HepG2 (cell line): ENCODE data around the gene ECM1. TPM values are rescaled to one million over a fixed set of nuclear protein-coding genes. Genes with fewer than 3 reads are reported as not detected.

ENCODE experiments used
- DPF2 ChIP-seq: sonication (generic); formaldehyde crosslinking; IDR thresholded peaks from 2 replicates; pipeline ENCODE4 v1.4.0; 2020; ENCODE audit warnings: mild to moderate bottlenecking, low read depth, missing genetic modification reagents, borderline replicate concordance
- DR1 ChIP-seq: sonication (generic); formaldehyde crosslinking; IDR thresholded peaks from 2 replicates; pipeline ENCODE4 v1.8.0; 2021; ENCODE audit warnings: mild to moderate bottlenecking, missing genetic modification reagents, inconsistent platforms
- ETS1 ChIP-seq: sonication (generic); formaldehyde crosslinking; IDR thresholded peaks from 2 replicates; pipeline ENCODE4 v1.4.0; 2020; ENCODE audit warnings: missing genetic modification reagents
- GABPB1 ChIP-seq: IDR thresholded peaks from 2 replicates; pipeline ENCODE4 v1.6.1; 2016; ENCODE audit warnings: mild to moderate bottlenecking, missing genetic modification reagents, moderate library complexity, missing compliant biosample characterization
- GATA4 ChIP-seq: sonication (generic); IDR thresholded peaks from 2 replicates; pipeline ENCODE4 v1.6.1; 2016; ENCODE audit warnings: antibody characterized with exemption, low read depth, borderline replicate concordance
- LCORL ChIP-seq, 2 experiments: fragments of 450-650 bp in 1 of 2; sonication (generic) in 1 of 2; formaldehyde crosslinking in 1 of 2; IDR thresholded peaks; 2 replicates each; pipeline versions ENCODE4 v1.5.0 to v1.6.1; 2017 to 2020; ENCODE audit warnings: antibody characterized with exemption in 1 of 2, missing genetic modification reagents in 1 of 2
- NFKB2 ChIP-seq: sonication (generic); formaldehyde crosslinking; IDR thresholded peaks from 2 replicates; pipeline ENCODE4 v1.4.0; 2020; ENCODE audit warnings: missing genetic modification reagents, borderline replicate concordance
- NRL ChIP-seq: sonication (generic); formaldehyde crosslinking; IDR thresholded peaks from 2 replicates; pipeline ENCODE4 v1.5.0; 2020; ENCODE audit warnings: missing genetic modification reagents, mild to moderate bottlenecking, moderate library complexity, borderline replicate concordance
- POLR2G ChIP-seq: fragments of 200-400 bp; formaldehyde crosslinking; IDR thresholded peaks from 2 replicates; pipeline ENCODE4 v1.6.1; 2018; ENCODE audit warnings: mild to moderate bottlenecking, low read depth, low read length, moderate library complexity
- SOX6 ChIP-seq, 2 experiments: fragments of 450-650 bp in 1 of 2; sonication (generic) in 1 of 2; formaldehyde crosslinking in 1 of 2; IDR thresholded peaks; 2 replicates each; pipeline versions ENCODE4 v1.4.0 to v1.6.1; 2017 to 2020; ENCODE audit warnings: antibody characterized with exemption in 1 of 2, mild to moderate bottlenecking in 1 of 2, missing genetic modification reagents in 1 of 2
- TCF12 ChIP-seq, 2 experiments: fragments of 450-650 bp in 1 of 2; sonication (generic) in 1 of 2; formaldehyde crosslinking in 1 of 2; IDR thresholded peaks; 2 replicates each; pipeline versions ENCODE4 v1.6.1 to v1.8.0; 2017 to 2022; ENCODE audit warnings: antibody characterized with exemption in 1 of 2, mild to moderate bottlenecking in 1 of 2, missing genetic modification reagents in 1 of 2, moderate library complexity in 1 of 2
- ZBTB26 ChIP-seq: IDR thresholded peaks from 2 replicates; pipeline ENCODE4 v1.6.1; 2016; ENCODE audit warnings: missing compliant biosample characterization, missing genetic modification reagents, borderline replicate concordance
- ZBTB38 ChIP-seq: sonication (generic); formaldehyde crosslinking; IDR thresholded peaks from 2 replicates; pipeline ENCODE4 v1.5.1; 2020; ENCODE audit warnings: mild to moderate bottlenecking, missing genetic modification reagents
- ZEB1 ChIP-seq: IDR thresholded peaks from 2 replicates; pipeline ENCODE4 v1.6.1; 2012; ENCODE audit warnings: mild to moderate bottlenecking, low read depth, inconsistent platforms; ENCODE audit not compliant: insufficient replicate concordance
- ZNF362 ChIP-seq: sonication (generic); formaldehyde crosslinking; IDR thresholded peaks from 2 replicates; pipeline ENCODE4 v1.4.0; 2020; ENCODE audit warnings: missing genetic modification reagents, mild to moderate bottlenecking, borderline replicate concordance
- ZNF607 ChIP-seq: sonication (generic); formaldehyde crosslinking; IDR thresholded peaks from 2 replicates; pipeline ENCODE4 v1.5.1; 2020; ENCODE audit warnings: missing genetic modification reagents, mild to moderate bottlenecking, borderline replicate concordance
- polyA plus RNA-seq, 8 experiments: library from polyadenylated mRNA; depleted of rRNA in 3 of 8; stranded (reverse) in 7 of 8; unstranded in 1 of 8; fragments of >200 nt; fragmentation: Illumina TruSeq in 4 of 8; extraction: Trizol in 4 of 8; gene quantifications; 2 replicates each; pipeline versions ENCODE4 v1.2.1 to v1.2.3, GENCODE V29; 2011 to 2016; ENCODE audit warnings: low read depth in 4 of 8, missing spikeins in 1 of 8, mixed read lengths in 1 of 8; ENCODE audit not compliant: insufficient read depth in 1 of 8
- total RNA-seq, 5 experiments: library from RNA; depleted of rRNA; stranded (reverse); fragments of >200 nt; fragmentation: Illumina TruSeq; extraction: Trizol; gene quantifications; 2 replicates each; pipeline ENCODE4 v1.2.3, GENCODE V29; 2016; ENCODE audit warnings: low read depth in 1 of 5
- TF ChIP-seq, protein P1 (sequence below): sonication (generic); formaldehyde crosslinking; IDR thresholded peaks from 2 replicates; pipeline ENCODE4 v1.4.0; 2020; ENCODE audit warnings: missing genetic modification reagents
- TF ChIP-seq, protein P2 (sequence below), 2 experiments: fragments of 450-650 bp in 1 of 2; sonication (generic) in 1 of 2; formaldehyde crosslinking; IDR thresholded peaks; 2 replicates each; pipeline versions ENCODE4 v1.5.0 to v1.8.0; 2020 to 2022; ENCODE audit warnings: mild to moderate bottlenecking in 1 of 2, missing genetic modification reagents in 1 of 2

The ECM1 gene
- total and polyA plus RNA-seq, 2 of the 13 experiments (the other 11 are each of a cell fraction or from before 2014, with no cell fraction given), result 0.42 to 1.0 TPM

- no peak; the same call in 1 of the 2 replicates for TF ChIP-seq ZNF362 (CRISPR knock-in tag)
- TF ChIP-seq SOX6 (IDR thresholded peaks at IDR 0.05), result no peak
- TF ChIP-seq SOX6 (CRISPR knock-in tag; IDR thresholded peaks at IDR 0.05), result 0 out of 2 replicates have a peak, but pooled peaks have one; percentile 35
- TF ChIP-seq, protein P1, sequence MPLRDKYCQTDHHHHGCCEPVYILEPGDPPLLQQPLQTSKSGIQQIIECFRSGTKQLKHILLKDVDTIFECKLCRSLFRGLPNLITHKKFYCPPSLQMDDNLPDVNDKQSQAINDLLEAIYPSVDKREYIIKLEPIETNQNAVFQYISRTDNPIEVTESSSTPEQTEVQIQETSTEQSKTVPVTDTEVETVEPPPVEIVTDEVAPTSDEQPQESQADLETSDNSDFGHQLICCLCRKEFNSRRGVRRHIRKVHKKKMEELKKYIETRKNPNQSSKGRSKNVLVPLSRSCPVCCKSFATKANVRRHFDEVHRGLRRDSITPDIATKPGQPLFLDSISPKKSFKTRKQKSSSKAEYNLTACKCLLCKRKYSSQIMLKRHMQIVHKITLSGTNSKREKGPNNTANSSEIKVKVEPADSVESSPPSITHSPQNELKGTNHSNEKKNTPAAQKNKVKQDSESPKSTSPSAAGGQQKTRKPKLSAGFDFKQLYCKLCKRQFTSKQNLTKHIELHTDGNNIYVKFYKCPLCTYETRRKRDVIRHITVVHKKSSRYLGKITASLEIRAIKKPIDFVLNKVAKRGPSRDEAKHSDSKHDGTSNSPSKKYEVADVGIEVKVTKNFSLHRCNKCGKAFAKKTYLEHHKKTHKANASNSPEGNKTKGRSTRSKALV (CRISPR knock-in tag), result 0 out of 2 replicates have a peak, but pooled peaks have one; percentile 56
- TF ChIP-seq POLR2G, result peak; percentile 77
- no peak for TF ChIP-seq TCF12 (IDR thresholded peaks at IDR 0.05)
- TF ChIP-seq TCF12 (CRISPR knock-in tag; IDR thresholded peaks at IDR 0.05), result peak; percentile 54; the same call in 1 of the 2 replicates
- TF ChIP-seq GABPB1, result 0 out of 2 replicates have a peak, but pooled peaks have one; percentile 45
- peak; percentile 49; the same call in 1 of the 2 replicates for TF ChIP-seq DR1 (CRISPR knock-in tag)
- 0 out of 2 replicates have a peak, but pooled peaks have one; percentile 12 for TF ChIP-seq NRL (CRISPR knock-in tag)
- TF ChIP-seq GATA4, result peak; percentile 40; the same call in 1 of the 2 replicates
- peak; percentile 64 for TF ChIP-seq ZEB1
- TF ChIP-seq ZBTB38 (CRISPR knock-in tag), result 0 out of 2 replicates have a peak, but pooled peaks have one; percentile 11
- TF ChIP-seq NFKB2 (CRISPR knock-in tag), result 0 out of 2 replicates have a peak, but pooled peaks have one; percentile 40
- no peak for TF ChIP-seq DPF2 (CRISPR knock-in tag)
- TF ChIP-seq ZNF607 (CRISPR knock-in tag), result no peak; the same call in 1 of the 2 replicates
- TF ChIP-seq, protein P2, sequence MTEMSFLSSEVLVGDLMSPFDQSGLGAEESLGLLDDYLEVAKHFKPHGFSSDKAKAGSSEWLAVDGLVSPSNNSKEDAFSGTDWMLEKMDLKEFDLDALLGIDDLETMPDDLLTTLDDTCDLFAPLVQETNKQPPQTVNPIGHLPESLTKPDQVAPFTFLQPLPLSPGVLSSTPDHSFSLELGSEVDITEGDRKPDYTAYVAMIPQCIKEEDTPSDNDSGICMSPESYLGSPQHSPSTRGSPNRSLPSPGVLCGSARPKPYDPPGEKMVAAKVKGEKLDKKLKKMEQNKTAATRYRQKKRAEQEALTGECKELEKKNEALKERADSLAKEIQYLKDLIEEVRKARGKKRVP (CRISPR knock-in tag; IDR thresholded peaks at IDR 0.05), result peak in 1 of 2 experiments; percentile 9; a peak in 1 of 4 replicates
- no peak for TF ChIP-seq LCORL (IDR thresholded peaks at IDR 0.05)
- peak; percentile 17; the same call in 1 of the 2 replicates for TF ChIP-seq LCORL (CRISPR knock-in tag; IDR thresholded peaks at IDR 0.05)
- TF ChIP-seq ETS1 (CRISPR knock-in tag), result no peak
- no peak; the same call in 1 of the 2 replicates for TF ChIP-seq ZBTB26 (CRISPR knock-in tag)
Observed at GRCh38 chr1:150561254-150561973, 53.5 kb downstream of the ECM1 start (continued).
